EL (cell line): ENCODE measurements around the gene RPP40.
"Not testable (repeated sequence)": the region's sequence is repeated elsewhere in the genome, so short reads cannot be mapped to it uniquely, and the experiment has no call there.

ENCODE experiments used
- DNase-seq: peaks from one replicate; pipeline ENCODE4 v3.0.0-alpha.2; 2016

RPP40 gene

DNA sequence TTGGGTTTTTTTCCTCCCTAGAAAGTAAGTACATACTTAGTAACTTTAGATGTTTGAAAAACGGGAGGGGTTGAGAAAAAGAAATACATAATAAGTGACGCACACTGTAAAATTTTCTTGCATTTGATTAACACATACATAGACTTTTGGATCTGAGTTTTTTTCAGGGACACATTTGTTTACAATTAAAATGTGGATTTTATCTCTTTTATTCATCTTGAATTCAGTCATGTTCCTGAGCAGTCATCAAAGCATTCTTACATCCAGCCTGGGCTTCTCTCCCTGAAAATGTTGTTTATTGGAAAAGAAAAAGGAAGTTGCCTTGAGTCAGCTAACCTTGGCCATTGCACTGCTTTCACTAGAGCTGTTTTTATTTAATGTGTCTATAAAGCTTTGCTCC lies 8.7 kb upstream of the RPP40 start:
- DNase-seq: peak; percentile 36

DNA sequence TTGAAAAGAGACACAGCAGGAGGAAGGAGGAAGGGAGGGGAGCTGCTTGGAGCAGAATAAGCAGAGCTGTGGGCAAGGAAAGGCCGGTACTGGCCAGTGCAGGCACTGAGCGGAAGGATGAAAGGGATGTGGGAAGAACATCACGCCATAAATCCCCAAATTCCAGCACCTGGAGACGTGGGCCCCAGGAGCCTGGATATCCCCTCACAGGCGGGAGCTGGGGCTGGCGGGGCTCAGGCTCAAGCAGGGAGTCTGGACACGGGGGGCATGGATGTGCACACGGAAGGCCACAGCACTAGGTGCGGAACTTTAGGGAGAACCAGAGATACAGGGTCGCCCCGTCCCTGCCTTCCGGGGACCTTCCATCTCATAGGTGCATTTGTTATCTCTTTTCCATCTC lies 7.5 kb upstream of the RPP40 start:
- DNase-seq: no peak

DNA sequence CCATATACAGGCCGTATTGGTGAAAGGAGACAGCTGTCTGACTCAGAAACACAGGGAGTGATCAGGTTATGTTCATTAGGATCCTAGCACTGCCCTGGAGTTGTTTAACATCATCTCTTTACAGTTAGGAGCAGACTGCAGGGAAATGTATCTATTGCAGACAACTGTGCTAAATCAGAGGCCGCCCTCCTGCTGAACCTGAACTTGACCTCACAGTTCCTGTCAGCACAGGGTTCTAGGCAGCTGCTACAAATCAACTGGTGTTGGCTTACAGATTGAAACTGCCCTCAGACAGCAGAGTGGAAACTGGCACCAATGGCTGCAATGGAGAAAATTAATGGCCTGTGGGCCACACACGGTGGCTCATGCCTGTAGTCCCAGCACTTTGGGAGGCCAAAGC lies 3.7 kb upstream of the RPP40 start:
- DNase-seq: no peak

DNA sequence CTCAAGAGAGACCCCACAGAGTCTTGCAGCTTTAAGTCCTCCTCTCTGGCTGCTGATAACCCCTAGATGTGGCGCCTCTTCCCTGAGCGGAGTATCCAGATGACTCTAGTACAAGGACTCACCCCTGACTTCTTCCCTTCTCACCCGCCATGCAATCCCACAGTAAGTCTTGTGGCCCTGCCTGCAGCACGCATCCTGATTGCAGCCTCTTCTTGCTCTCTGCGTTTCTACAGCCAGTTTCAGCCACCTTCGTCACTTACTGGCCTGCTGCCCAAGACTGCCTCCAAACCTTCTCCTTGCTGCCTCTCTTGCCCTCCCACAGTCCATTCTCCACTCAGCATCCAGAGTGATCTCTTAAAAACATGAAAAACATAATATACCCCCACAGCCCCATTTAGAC lies 2.4 kb upstream of the RPP40 start:
- no peak for DNase-seq

DNA sequence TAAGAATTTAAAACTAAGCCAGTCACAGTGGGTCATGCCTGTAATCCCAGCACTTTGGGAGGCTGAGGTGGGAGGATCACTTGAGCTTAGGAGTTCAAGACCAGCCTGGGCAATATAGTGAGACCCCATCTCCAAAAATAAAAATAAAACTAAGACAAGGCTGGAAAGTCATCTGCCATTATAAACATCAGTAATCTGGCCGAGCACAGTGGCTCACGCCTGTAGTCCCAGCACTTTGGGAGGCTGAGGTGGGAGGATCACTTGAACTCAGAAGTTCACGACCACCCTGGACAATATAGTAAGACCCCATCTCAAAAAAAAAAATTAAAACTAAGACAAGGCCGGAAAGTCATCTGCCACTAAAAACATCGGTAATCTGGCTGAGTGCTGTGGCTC lies 1.2 kb upstream of the RPP40 start:
- DNase-seq: not testable (repeated sequence)

DNA sequence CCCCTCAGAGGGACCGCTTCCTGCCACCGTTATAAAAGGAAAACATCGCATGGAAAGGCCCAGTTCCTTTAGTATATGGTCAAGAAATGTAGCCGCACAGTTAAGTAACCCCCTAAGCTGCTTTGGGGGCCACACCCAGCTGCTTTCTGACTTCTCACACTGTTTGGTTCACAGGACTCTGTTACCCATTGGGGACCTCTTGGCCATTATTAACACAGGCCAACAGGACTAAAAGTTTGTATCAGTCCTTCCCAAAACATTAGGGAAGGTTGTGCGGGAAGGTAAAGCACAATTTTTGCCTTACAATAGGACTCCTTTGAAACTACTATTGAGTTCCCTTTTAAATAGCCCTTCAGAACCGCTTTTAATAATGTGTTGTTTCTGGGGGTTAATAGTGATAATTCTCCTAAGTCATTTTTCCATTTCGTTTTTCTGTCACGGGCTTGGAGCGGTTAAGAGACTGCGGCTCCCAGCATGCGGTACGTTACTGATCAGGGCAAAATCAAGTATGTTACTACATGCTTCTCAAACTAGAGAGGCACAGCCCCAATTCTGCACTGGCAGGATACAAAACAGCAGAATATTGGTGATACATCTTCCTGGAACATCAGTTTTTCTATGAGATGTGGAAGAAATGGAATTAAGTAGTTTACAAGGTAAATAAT lies 668 bp upstream of the RPP40 start:
- DNase-seq: no peak

DNA sequence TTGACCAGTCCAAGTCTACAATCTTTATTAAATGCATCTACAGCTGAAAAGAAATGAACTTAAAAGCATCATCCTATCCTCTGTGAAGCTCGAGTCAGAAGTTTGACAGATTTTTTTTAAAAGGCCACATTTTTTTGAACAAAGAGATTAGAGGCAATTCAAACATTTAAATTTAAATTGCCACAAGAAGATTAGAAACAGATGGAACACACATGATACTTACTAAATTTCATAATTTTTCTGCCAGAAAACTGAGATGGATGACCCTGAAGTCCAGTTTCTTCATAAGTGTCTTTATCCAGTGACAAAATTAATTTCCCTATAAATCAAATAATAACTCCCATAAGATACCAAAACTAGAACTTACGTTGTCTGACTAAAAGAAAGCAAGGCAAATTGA lies 4.3 kb downstream of the RPP40 start:
- DNase-seq: no peak

DNA sequence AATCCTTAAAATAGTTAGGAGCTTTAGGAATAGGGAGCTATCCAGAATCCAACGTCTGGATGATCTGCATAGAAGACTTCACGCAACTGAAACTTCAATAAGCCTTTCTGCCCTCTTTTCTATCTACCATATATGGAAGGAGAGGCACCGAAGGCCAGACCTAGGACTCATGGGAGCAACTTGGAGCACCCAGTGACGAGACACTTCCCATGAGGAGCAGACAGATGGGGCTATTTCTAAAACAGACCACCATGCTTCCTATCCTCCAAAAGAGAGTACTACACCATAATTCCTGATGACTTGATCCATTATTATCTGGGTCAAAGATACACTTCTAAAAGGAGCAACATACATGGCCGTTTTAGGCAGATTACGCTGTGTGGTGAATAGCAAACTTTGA lies 6.0 kb downstream of the RPP40 start:
- DNase-seq: no peak

DNA sequence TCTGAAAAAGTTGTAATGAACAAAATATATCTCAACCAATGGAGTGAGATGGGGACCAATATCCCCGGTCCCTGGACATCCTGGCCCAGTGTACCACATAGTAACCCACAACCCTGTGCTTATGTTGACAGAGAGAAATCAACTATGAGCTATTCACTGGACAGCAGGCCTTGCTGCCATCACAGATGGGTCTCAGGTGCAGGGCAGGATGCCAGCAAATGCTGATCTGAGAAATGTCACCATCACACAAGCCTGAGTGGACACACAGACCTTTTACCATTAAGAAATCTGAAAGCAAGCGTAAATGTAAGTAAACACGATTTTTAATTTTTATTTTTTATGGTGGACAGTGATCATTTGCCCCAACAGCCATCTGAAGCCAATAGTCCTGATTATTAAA lies 9.1 kb downstream of the RPP40 start:
- no peak for DNase-seq

DNA sequence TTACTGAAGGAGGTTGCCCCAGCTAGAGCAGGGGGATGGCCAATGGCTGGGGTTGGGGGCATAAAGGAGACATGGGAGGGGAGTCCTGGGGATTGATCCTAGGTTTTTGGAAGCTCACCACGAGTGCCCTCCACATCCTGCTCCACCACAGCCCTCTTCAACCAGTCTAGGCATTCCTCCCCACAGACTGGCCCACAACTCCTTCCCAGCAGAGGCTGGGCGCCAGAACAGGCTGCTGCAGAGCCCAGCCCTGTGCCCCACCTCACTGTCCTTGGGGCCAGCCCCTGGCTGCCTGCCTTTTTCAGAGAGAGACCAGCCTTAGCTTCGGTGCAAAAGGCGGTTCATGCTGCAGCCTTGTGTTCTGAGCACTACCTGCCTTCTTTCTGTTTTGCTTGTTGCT lies 16.4 kb downstream of the RPP40 start:
- no peak for DNase-seq

DNA sequence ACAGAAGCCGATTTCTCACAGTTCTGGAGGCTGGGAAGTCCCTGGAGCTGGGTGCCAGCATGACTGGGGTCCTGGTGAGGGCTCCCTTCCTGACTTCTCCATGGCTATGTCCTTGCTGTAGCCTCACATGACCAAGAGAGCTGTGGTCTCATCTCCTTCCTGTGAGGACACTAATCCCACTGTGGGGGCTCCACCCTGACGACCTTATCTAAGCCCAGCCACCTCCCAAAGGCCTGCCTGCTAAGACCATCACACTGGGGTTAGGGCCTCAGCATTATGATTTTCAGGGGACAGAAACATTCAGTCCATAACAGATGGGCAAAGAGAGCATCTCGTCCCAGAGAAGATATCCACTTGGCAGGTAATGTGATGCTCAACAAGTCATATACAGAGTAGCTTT lies 16.8 kb downstream of the RPP40 start:
- no peak for DNase-seq

DNA sequence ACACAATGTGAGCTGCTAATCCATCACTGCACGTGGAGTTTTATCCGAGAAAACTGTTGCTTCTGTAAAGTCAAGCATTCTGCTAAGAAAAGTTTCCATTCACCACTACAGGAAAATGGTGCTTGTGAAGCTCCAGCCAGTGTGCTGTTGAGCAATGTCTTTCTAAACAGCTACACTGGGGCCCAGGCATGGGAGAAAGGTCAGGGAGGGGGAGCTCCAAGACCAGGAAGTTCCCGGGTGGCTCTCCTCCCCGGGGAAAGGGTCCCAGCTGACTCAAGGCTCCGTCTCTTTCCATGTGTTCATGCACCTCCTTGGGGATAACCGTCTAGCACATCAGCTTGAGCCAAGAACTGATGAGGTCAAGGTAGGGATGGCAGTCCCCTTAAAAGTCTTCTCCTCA lies 20.5 kb downstream of the RPP40 start:
- no peak for DNase-seq

DNA sequence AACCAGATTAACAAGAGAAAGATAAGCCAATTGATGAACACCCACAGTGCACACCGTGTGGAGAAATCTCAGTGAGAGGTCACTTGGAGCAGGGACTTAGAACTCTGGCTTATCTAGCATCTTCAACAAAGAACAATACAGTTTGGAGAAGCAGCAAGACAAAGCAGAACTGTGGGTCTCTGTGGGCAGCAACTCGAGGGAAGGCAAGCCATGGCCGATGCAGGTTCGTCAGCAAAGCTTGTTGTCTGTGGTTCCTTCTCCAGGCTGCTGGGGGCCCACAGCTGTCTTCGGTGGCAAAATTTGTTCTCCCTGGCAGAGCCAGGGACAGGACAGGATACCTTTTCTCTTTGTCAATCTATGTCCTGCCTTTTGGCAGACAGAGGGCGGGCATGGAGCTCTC lies 22.1 kb downstream of the RPP40 start:
- DNase-seq: no peak

DNA sequence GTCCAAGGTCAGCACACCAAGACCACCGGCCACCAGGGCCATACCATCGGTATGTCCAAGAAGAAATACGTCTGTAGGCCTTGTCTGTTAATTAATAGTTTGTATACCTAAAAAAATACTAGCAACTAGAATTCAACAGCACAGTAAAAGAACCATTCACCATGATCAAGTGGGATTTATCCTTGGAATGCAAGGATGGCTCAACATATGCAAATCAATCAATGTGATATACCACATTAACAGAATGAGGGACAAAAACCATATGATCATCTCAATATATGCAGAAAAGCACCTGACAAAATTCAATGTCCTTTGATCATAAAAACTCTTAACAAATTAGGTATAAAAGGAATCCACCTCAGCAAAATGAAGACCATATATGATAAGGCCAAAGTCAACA lies 24.4 kb downstream of the RPP40 start:
- no peak for DNase-seq

DNA sequence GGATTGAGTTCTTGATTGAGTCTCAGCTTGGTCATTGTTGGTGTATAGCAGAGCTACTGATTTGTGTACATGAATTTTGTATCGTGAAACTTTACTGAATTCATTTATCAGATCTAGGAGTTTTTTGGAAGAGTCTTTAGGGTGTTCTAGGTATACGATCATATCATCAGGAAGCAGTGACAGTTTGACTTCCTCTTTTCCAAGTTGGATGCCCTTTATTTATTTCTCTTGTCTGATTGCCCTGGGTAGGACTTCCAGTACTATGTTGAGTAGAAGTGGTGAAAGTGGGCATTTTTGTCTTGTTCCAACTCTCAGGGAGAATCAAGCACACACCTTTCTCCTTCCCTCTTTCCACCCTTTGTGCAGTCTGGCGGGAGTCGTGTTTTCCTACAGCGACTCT lies 26.4 kb downstream of the RPP40 start:
- no peak for DNase-seq

DNA sequence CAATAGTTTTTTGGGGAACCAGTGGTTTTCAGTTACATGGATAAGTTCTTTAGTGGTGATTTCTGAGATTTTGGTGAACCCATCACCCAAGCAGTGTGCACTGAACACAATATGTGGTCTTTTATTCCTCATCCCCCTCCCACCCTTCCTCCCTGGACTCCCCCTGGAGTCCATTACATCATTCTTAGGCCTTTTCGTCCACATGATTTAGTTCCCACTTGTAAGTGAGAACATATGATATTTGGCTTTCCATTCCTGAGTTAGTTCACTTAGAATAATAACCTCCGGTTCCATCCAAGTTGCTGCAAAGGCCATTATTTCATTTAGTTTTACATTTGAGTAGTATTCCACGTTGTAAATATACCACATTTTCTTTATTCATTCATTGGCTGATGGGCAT lies 28.3 kb downstream of the RPP40 start:
- DNase-seq: no peak

DNA sequence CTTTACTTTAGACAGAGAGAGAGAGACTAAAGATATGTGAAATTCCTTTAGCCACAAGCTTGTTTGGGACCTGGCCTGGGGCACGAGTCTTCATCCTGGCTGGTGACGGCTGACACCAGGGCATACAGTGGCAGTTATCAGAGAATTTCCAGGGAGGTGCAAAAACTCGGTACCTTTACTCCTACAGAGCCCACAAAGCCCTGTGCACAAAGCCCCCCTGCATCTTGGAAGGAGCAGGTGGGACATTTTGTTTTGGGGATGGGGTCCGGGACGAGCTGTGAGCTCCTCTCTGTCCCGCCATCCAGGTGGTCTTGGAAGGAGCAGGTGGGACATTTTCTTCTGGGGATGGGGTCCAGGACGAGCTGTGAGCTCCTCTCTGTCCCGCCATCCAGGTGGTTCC lies 28.9 kb downstream of the RPP40 start:
- no peak for DNase-seq

DNA sequence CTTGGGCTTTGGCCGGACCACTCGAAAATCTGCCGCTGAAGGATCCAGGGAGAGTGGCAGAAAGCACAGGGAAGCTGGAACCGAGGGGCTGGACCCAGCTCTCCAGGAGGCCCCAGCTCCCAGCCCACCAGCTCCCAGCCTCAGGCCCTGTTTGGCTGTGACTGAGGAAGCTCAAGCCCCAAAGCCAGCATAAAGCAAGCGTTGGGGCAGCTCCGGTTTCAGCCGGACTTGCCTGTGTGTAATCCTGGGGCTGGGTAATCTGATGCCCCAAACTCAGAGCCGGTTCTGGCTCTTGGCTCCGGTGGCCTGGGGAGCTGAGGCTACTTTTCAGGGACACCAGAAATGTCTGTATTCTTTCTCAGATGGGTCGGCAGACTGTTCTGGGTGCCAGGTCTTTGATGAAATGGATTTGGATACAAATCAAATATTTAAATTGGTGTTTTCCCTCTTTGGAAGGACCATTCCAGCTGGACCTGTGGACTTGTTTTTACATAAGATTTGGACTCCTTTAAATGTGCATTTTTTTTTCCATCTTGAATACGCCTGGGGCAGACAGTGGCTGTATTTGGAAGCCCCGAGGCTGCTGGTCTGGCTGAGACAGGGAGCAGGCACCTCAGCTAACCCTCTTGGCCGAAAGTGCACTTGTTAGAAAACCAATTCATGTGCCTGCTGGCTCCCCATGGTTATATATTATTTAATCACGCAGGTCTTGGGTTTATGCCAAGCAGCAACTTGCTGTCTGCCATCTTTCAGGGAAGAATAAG lies 29.7 kb downstream of the RPP40 start:
- DNase-seq: peak; percentile 25

DNA sequence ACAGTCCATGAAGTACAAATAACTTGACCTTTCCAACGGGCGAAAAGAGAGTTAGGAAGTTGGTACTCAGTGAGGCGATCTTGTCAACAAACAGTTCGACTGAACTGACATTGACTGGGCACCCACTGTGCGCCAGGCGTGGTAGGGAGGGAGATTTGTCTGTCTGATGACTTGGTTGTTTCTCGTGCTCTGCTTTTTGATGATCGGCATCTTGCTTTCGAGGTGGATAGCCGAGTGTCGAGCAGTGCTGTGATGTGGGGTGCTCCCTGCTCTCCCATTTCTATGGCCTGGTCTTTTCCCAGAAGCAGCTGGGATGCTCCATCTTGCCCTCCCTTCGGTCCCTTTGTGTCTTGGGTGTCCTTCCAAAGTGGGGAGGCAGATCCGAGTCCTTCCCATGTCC lies 30.4 kb downstream of the RPP40 start:
- DNase-seq: no peak

DNA sequence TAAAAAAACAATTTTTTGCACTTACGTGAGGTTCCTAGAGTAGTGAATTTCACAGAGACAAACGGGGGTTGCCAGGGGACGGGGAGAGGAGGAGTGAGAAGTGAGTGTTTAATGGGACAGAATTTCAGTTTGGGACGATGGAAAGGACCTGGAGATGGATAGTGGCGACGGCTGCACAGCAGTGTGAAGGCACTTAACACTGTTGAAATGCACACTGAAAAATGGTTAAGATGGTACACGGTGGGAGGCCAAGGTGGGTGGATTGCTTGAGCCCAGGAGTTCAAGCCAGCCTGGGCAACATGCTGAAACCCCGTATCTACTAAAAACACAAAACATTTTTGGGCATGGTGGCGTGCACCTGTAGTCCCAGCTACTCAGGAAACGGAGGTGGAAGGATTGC lies 31.4 kb downstream of the RPP40 start:
- no peak for DNase-seq

DNA sequence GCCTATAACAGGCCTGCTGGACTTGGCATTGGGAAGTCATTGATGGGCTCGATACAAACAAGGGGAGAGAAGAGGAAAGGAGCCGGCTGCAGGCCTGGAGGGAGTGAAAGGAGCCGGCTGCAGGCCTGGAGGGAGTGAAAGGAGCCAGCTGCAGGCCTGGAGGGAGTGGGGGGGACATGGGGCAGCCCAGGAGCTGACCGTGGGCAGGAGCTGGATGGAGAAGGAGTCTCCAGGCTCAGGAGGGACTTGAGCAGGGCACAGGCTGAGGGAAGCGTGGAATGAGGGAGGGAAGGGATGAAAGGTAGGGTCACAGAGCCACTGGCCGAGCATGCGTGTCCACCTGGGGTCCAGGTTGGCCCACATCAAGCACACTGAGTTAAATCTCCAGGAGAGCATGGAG lies 32.0 kb downstream of the RPP40 start:
- no peak for DNase-seq

DNA sequence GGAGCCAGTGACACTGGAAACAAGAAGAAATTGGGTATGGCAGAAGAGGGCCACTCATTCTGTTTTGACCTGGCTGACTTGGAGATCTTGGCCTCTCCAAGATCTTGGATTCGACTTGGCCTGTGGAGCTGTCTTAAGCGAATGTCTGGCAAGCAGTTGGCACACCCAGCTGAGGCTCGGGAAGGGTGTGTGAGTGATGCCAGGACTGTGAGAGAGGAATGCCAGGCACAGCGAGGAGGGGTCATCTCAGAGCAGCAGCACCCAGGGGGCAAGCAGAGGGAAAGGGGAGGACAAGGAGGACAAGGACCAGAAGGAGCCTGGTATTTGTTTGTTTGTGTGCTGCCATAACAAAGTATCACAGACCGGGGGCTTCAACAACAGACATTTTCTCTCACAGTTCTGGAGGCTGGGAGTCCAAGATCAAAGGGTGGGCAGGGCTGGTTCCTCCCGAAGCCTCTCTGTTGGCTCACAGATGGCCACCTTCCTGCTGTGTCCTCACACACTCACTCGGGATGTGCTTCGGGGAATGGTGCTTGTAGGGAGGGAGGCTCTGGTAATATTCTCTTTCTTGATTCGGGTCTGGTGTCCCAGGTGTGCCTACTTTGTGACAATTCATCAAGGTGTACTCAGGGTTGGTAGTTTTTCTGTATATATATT lies 33.0 kb downstream of the RPP40 start:
- no peak for DNase-seq

DNA sequence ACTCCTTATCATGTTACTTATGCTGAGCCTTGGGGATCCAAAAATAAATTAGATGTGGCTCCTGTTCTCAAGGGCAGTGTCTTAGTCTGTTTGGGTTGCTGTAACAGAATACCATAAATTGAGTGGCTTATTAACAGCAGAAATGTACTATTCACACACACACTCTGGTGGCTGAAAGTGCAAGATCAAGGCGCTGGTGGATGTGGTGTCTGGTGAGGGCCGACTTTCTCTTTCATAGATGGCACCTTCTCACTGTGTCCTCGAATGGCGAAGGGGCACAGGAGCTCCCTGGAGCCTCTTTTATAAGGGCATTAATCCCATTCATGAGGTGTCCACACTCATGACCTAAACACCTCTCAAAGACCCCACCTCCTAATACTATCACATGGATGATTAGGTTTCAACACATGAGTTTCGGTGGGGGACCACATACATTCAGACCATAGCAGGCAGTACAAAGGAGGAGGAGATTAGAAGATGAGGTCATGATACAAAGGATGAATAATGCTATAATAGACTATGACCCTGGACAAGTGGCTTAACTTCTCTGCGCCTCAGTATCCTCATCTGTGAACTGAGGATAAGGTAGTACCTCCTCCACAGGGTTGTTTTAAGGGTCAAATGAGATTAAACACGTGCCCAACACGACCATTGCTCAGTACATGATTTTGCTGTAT lies 34.1 kb downstream of the RPP40 start:
- DNase-seq: no peak
